IMR-90 (cell line): Measurements from ENCODE around the gene INTU. TPM values are rescaled to one million over a fixed set of nuclear protein-coding genes. Genes with fewer than 3 reads are reported as not detected.

Experiments
- ATAC-seq: fragments of 200-7000 bp; cut with Tn5 transposase; 2 replicates; pipeline ENCODE4 v1.9.1; 2020; ENCODE audit warnings: low read depth, mild to moderate bottlenecking, moderate library complexity
- BruUV-seq: library from RNA; stranded (reverse); fragments of 400-500 nt; replicated peaks from 2 replicates; lab custom pipeline; 2021; lab: Mats Ljungman, UMichigan
- CTCF ChIA-PET: fragments of 300-600 bp; formaldehyde crosslinking; extraction: SDS; loops from one replicate; lab custom pipeline; 2021; ENCODE audit warnings: antibody characterized with exemption; lab: Yijun Ruan, JAX
- POLR2A ChIA-PET: fragments of 300-600 bp; sonication (Branson Sonifier 250); formaldehyde crosslinking; loops from one replicate; lab custom pipeline; 2022; ENCODE audit warnings: antibody characterized with exemption; ENCODE audit not compliant: unreplicated experiment; lab: Charles Lee
- DNase-seq: peaks from one replicate; pipeline ENCODE4 v3.0.0; 2013
- H2AFZ ChIP-seq: replicated peaks from 2 replicates; pipeline ENCODE3; 2013; ENCODE audit warnings: low read length, mild to moderate bottlenecking; ENCODE audit not compliant: poor library complexity
- H2AK5ac ChIP-seq: 2 replicates; pipeline ENCODE4 v1.6.1; 2013; ENCODE audit warnings: low read depth, low read length, inconsistent platforms
- H2AK9ac ChIP-seq: replicated peaks from 2 replicates; pipeline ENCODE3; 2013; ENCODE audit warnings: mild to moderate bottlenecking, low read depth, low read length, moderate library complexity; ENCODE audit not compliant: poor library complexity
- H2BK120ac ChIP-seq: 2 replicates; pipeline ENCODE4 v1.6.1; 2013; ENCODE audit warnings: low read depth, low read length, inconsistent platforms
- H2BK15ac ChIP-seq: 3 replicates; pipeline ENCODE4 v1.6.1; 2013; ENCODE audit warnings: low read depth, low read length, inconsistent platforms
- H2BK20ac ChIP-seq: 2 replicates; pipeline ENCODE4 v1.6.1; 2013; ENCODE audit warnings: low read depth, mild to moderate bottlenecking, inconsistent platforms, low read length, moderate library complexity
- H2BK5ac ChIP-seq: 2 replicates; pipeline ENCODE4 v1.6.1; 2013; ENCODE audit warnings: mild to moderate bottlenecking, low read depth, low read length, inconsistent platforms; ENCODE audit not compliant: poor library complexity, severe bottlenecking
- H3K14ac ChIP-seq: replicated peaks from 2 replicates; pipeline ENCODE4 v1.6.1; 2013; ENCODE audit warnings: low read depth, low read length, inconsistent platforms
- H3K18ac ChIP-seq: 2 replicates; pipeline ENCODE4 v1.6.1; 2013; ENCODE audit warnings: low read depth, low read length, control low read depth
- H3K23ac ChIP-seq: 2 replicates; pipeline ENCODE4 v1.6.1; 2013; ENCODE audit warnings: low read depth, low read length, inconsistent platforms
- H3K27ac ChIP-seq: 2 replicates; pipeline ENCODE4 v1.5.1; 2013; ENCODE audit warnings: mild to moderate bottlenecking, control low read depth, low read length; ENCODE audit not compliant: insufficient read depth
- H3K27me3 ChIP-seq: 2 replicates; pipeline ENCODE4 v1.6.1; 2013; ENCODE audit warnings: low read length; ENCODE audit not compliant: control insufficient read depth, insufficient read depth
- H3K36me3 ChIP-seq: 2 replicates; pipeline ENCODE4 v1.6.1; 2013; ENCODE audit warnings: low read length, mixed read lengths; ENCODE audit not compliant: control insufficient read depth, insufficient read depth
- H3K4ac ChIP-seq: 2 replicates; pipeline ENCODE4 v1.6.1; 2013; ENCODE audit warnings: low read depth, low read length, inconsistent platforms
- H3K4me1 ChIP-seq: 2 replicates; pipeline ENCODE4 v1.6.1; 2013; ENCODE audit warnings: low read length, mixed read lengths; ENCODE audit not compliant: control insufficient read depth, insufficient read depth
- H3K4me2 ChIP-seq: 2 replicates; pipeline ENCODE4 v1.6.1; 2013; ENCODE audit warnings: low read depth, mild to moderate bottlenecking, control low read depth, low read length, moderate library complexity
- H3K4me3 ChIP-seq: 2 replicates; pipeline ENCODE4 v1.5.1; 2013; ENCODE audit warnings: low read depth, mild to moderate bottlenecking, control low read depth, low read length, moderate library complexity; ENCODE audit not compliant: insufficient read depth
- H3K56ac ChIP-seq: 2 replicates; pipeline ENCODE4 v1.6.1; 2013; ENCODE audit warnings: low read length, inconsistent platforms; ENCODE audit not compliant: insufficient read depth; ENCODE audit errors: extremely low read depth
- H3K79me1 ChIP-seq, 2 experiments: 2 replicates each; pipeline ENCODE4 v1.6.1; 2013; ENCODE audit warnings: low read length in 2 of 2, inconsistent platforms in 1 of 2, low read depth in 1 of 2
- H3K9ac ChIP-seq: 2 replicates; pipeline ENCODE4 v1.6.1; 2013; ENCODE audit warnings: low read depth, low read length, control low read depth
- H3K9me1 ChIP-seq: 2 replicates; pipeline ENCODE4 v1.6.1; 2013; ENCODE audit warnings: low read length, inconsistent platforms; ENCODE audit not compliant: insufficient read depth
- H3K9me3 ChIP-seq: 2 replicates; pipeline ENCODE4 v1.6.1; 2013; ENCODE audit warnings: low read length; ENCODE audit not compliant: control insufficient read depth, insufficient read depth
- H4K20me1 ChIP-seq: 2 replicates; pipeline ENCODE4 v1.6.1; 2013; ENCODE audit warnings: low read length, inconsistent platforms; ENCODE audit not compliant: insufficient read depth
- H4K5ac ChIP-seq: 2 replicates; pipeline ENCODE4 v1.6.1; 2013; ENCODE audit warnings: mild to moderate bottlenecking, low read depth, low read length, control low read depth
- H4K8ac ChIP-seq, 2 experiments: 2 replicates each; pipeline ENCODE4 v1.6.1; 2013; ENCODE audit warnings: low read depth in 2 of 2, low read length in 2 of 2, control low read depth in 1 of 2, inconsistent platforms in 1 of 2
- H4K91ac ChIP-seq: 2 replicates; pipeline ENCODE4 v1.6.1; 2013; ENCODE audit warnings: low read depth, low read length, inconsistent platforms; ENCODE audit not compliant: insufficient read depth
- BHLHE40 ChIP-seq: fragments of 150-350 bp; IDR thresholded peaks from 2 replicates; pipeline ENCODE4 v1.6.1; 2016; ENCODE audit warnings: mild to moderate bottlenecking, low read depth, low read length
- CEBPB ChIP-seq: IDR thresholded peaks from 2 replicates; pipeline ENCODE4 v1.6.1; 2012; ENCODE audit warnings: low read depth, low read length, improper control_type of control experiment
- CHD1 ChIP-seq: IDR thresholded peaks from 2 replicates; pipeline ENCODE4 v1.6.1; 2012; ENCODE audit warnings: low read depth, low read length, improper control_type of control experiment
- CTCF ChIP-seq: conservative IDR thresholded peaks from 2 replicates; pipeline ENCODE4 v1.5.1; 2012; ENCODE audit warnings: mild to moderate bottlenecking, low read depth, low read length, improper control_type of control experiment
- ELK1 ChIP-seq: fragments of 150-350 bp; IDR thresholded peaks from 2 replicates; pipeline ENCODE4 v1.6.1; 2016; ENCODE audit warnings: low read depth, mild to moderate bottlenecking, low read length, moderate library complexity, borderline replicate concordance
- MXI1 ChIP-seq: IDR thresholded peaks from 2 replicates; pipeline ENCODE4 v1.6.1; 2012; ENCODE audit warnings: low read depth, mild to moderate bottlenecking, low read length, moderate library complexity, borderline replicate concordance
- NFE2L2 ChIP-seq: fragments of 150-350 bp; IDR thresholded peaks from 2 replicates; pipeline ENCODE4 v1.6.1; 2016; ENCODE audit warnings: low read depth, mild to moderate bottlenecking, low read length
- WGBS, 2 experiments: methylation state at CpG; one replicate each; pipeline versions ENCODE4 v1.1.5 to v1.1.7; 2013; ENCODE audit warnings: missing lambda C conversion rate in 2 of 2; ENCODE audit not compliant: insufficient read length in 1 of 2; ENCODE audit errors: extremely low coverage in 2 of 2; 5-methylcytosine and 5-hydroxymethylcytosine counted together
- dilution Hi-C: fragments of 300-500 bp; cut with HindIII; formaldehyde crosslinking; loops from one replicate; pipeline ENCODE4 v1.14.3; 2018; ENCODE audit warnings: low sequenced_read_pairs; ENCODE audit not compliant: unreplicated experiment
- in situ Hi-C: fragments of 300-500 bp; cut with MboI; formaldehyde crosslinking; loops from 3 replicates; pipeline ENCODE4 v1.14.3; 2019; ENCODE audit warnings: low sequenced_read_pairs, inconsistent platforms, mixed read lengths
- intact Hi-C: fragments of 100-400 bp; cut with micrococcal nuclease; formaldehyde crosslinking; loops from 2 replicates; pipeline ENCODE4 v1.10.0; 2022
- polyA plus RNA-seq, 3 experiments: library from polyadenylated mRNA; depleted of rRNA; stranded (reverse); fragments of >200 nt; gene quantifications; 2 replicates each; pipeline ENCODE4 v1.2.3, GENCODE V29; 2012; ENCODE audit warnings: low replicate concordance in 1 of 3
- total RNA-seq: library from RNA; depleted of rRNA; stranded (reverse); fragments of >200 nt; gene quantifications from 2 replicates; pipeline ENCODE4 v1.2.3, GENCODE V29; 2012

The INTU gene
- total and polyA plus RNA-seq, 2 of the 4 experiments (the other 2 are of a cell fraction) = 6.5 to 10.8 TPM

- TF ChIP-seq CEBPB = no peak
- TF ChIP-seq CHD1 = no peak
- no peak for TF ChIP-seq MXI1
- TF ChIP-seq BHLHE40 = no peak
- no peak for TF ChIP-seq CTCF
- TF ChIP-seq NFE2L2 = no peak
- TF ChIP-seq ELK1 = no peak
- ChIA-PET CTCF (interaction anchor here (1.0 kb wide), 1 partner anchor 9 kb away, joined by 3 read pairs; no protein-coding TSS in a partner anchor), POLR2A (no interaction called here)
- DNase-seq = no peak
- H3K9me3 ChIP-seq = no peaks in the 10 kb centered on the region
- H3K4me1 ChIP-seq = no peaks in the 10 kb centered on the region
- no peak overlapping the region for H2BK5ac ChIP-seq
- no peaks in the 10 kb centered on the region for H4K20me1 ChIP-seq
- H3K14ac ChIP-seq = no peak overlapping the region
- no peak overlapping the region for H2AK9ac ChIP-seq
- peaks cover 32% of the 10 kb centered on the region for H3K27me3 ChIP-seq
- no peak overlapping the region for H3K23ac ChIP-seq
- no TSS peak for BruUV-seq
- WGBS, 2 experiments = no CpG with 5 or more reads among the region's 2 CpGs
- H3K4me2 ChIP-seq = no peak overlapping the region
- H3K4me3 ChIP-seq = no peak overlapping the region
- no peak overlapping the region for H3K4ac ChIP-seq
- no peaks in the 10 kb centered on the region for H3K79me1 ChIP-seq
- no peak overlapping the region for H3K56ac ChIP-seq
- no peak overlapping the region for H2BK120ac ChIP-seq
- H2AK5ac ChIP-seq = no peak overlapping the region
- H2BK20ac ChIP-seq = no peak overlapping the region
- no peaks in the 10 kb centered on the region for H3K9me1 ChIP-seq
- H3K9ac ChIP-seq = no peak overlapping the region
- H4K91ac ChIP-seq = no peak overlapping the region
- in situ Hi-C loops (loop anchor here (25.0 kb wide), 1 partner anchor 105 kb away; no protein-coding TSS in a partner anchor), intact Hi-C loops (no loop called here), dilution Hi-C loops (no loop called here)
- no peaks in the 10 kb centered on the region for H3K36me3 ChIP-seq
- no peak overlapping the region for H3K18ac ChIP-seq
- H4K5ac ChIP-seq = no peak overlapping the region
- H4K8ac ChIP-seq = no peak overlapping the region
- no peak overlapping the region for H2AFZ ChIP-seq
- H2BK15ac ChIP-seq = no peak overlapping the region
- no peak overlapping the region for H3K27ac ChIP-seq
- no peak for ATAC-seq
These were observed 15.9 kb upstream of the INTU start for GRCh38 chr4:127616898-127617297.
